GM15510 (cell line): ENCODE data around the gene TMEM151B.

Experiments used
- POLR2A ChIP-seq: IDR thresholded peaks from 3 replicates; pipeline ENCODE4 v1.6.1; 2011; ENCODE audit warnings: borderline replicate concordance; ENCODE audit not compliant: insufficient read length; ENCODE audit errors: extremely low read depth

Gene TMEM151B

GRCh38 chr6:44269921-44270525 is at the start of gene TMEM151B:
Gene TMEM151B, plus strand, starts transcription at chr6:44270450. Its CDS starts 293 bp downstream, at chr6:44270743.
- TF ChIP-seq POLR2A = no peak

GRCh38 chr6:44220913-44221290 is 49.3 kb upstream of the TMEM151B start:
- TF ChIP-seq POLR2A = no peak

GRCh38 chr6:44221291-44221960 is 48.8 kb upstream of the TMEM151B start:
- TF ChIP-seq POLR2A = no peak

GRCh38 chr6:44221961-44222335 is 48.3 kb upstream of the TMEM151B start:
- no peak for TF ChIP-seq POLR2A

GRCh38 chr6:44222486-44223318 is 47.5 kb upstream of the TMEM151B start:
- no peak for TF ChIP-seq POLR2A

GRCh38 chr6:44223319-44224028 is 46.8 kb upstream of the TMEM151B start, which contains the start of gene SLC29A1:
Gene SLC29A1, plus strand, starts transcription at chr6:44223595. Its CDS starts 3,719 bp downstream, at chr6:44227314.
- peak; percentile 77 for TF ChIP-seq POLR2A

GRCh38 chr6:44224029-44224964 is 46.0 kb upstream of the TMEM151B start:
- TF ChIP-seq POLR2A = no peak

GRCh38 chr6:44224965-44225305 is 45.3 kb upstream of the TMEM151B start:
- TF ChIP-seq POLR2A = no peak

- TF ChIP-seq POLR2A = no peak
These were observed 44.5 kb upstream of the TMEM151B start for GRCh38 chr6:44225579-44226325.

GRCh38 chr6:44226368-44227147 is 43.7 kb upstream of the TMEM151B start:
- no peak for TF ChIP-seq POLR2A

- no peak for TF ChIP-seq POLR2A
These were observed 43.0 kb upstream of the TMEM151B start for GRCh38 chr6:44227148-44227793.

GRCh38 chr6:44228031-44228430 is 42.2 kb upstream of the TMEM151B start:
- TF ChIP-seq POLR2A = no peak

GRCh38 chr6:44228433-44228832 is 41.8 kb upstream of the TMEM151B start:
- TF ChIP-seq POLR2A = no peak

GRCh38 chr6:44228836-44229235 is 41.4 kb upstream of the TMEM151B start:
- TF ChIP-seq POLR2A = no peak
